IPS-18c (cell line): ENCODE results near the gene SMAD3.
"Not testable (repeated sequence)": the region's sequence is repeated elsewhere in the genome, so short reads cannot be mapped to it uniquely, and the experiment has no call there.

ENCODE experiments used
- H3K4me3 ChIP-seq: 2 replicates; pipeline ENCODE4 v1.7.0; 2013; ENCODE audit warnings: low read depth, mild to moderate bottlenecking, low read length, moderate library complexity; ENCODE audit not compliant: insufficient read depth
- H3K9me3 ChIP-seq: one replicate; pipeline ENCODE4 v1.6.1; 2013; ENCODE audit warnings: mild to moderate bottlenecking, low read length, moderate library complexity; ENCODE audit not compliant: control insufficient read depth, insufficient read depth

SMAD3 gene

DNA sequence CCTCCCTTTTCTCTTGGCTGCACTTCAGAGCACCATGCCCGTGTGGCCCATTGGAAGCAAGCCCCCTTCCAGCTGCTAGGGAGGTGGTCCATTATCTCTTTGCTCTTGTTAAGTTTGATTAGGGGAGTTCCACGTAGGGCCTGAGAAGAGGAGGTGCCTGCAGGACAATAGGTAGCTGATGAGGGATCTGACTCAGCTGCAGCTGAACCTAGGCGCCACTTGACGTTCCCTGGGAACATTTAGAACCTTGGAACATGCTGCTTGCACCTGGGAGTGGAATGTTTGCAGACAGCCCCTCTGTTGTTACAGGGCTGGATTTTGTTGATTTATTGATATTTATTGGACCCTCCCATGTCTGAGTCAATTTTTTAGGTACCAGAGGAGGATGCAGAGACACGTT is 4.7 kb downstream of the SMAD3 start:
- Histone ChIP-seq H3K4me3 (no peak overlapping the region), H3K9me3 (no peaks in the 10 kb centered on the region)

DNA sequence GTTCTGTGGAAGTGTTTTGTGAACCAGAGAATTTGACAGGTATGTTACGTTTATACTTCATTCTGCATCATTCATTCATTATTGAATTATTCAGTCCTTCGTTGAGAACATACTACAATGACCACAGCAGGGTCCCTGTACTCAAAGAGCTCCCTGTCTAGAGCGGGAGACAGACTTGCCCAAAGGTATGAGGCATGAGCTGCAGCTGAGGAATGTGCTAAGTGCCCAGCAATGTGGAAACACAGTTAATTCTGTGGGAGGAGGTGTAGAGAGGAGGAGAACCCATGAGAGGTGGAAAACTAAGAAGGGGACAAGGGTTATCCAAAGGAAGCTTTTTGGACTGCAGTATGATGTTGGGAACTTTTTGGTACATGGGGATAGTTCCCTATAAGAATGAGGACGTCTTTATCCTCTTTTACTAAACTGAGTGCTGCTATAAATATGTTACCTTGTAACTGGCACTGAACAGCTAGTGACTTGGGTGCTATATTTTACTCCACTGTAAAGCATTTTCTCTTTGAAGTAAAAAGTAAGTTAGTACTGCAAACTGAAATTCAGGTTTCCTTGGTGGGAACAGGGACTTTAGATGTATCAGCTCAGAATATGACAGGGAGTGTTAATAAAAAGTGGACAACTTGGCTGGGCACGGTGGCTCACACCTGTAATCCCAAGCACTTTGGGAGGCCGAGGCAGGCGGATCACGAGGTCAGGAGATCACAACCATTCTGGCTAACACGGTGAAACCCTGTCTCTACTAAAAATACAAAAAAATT is 5.7 kb downstream of the SMAD3 start:
- Histone ChIP-seq H3K4me3 (no peak overlapping the region), H3K9me3 (no peaks in the 10 kb centered on the region)

DNA sequence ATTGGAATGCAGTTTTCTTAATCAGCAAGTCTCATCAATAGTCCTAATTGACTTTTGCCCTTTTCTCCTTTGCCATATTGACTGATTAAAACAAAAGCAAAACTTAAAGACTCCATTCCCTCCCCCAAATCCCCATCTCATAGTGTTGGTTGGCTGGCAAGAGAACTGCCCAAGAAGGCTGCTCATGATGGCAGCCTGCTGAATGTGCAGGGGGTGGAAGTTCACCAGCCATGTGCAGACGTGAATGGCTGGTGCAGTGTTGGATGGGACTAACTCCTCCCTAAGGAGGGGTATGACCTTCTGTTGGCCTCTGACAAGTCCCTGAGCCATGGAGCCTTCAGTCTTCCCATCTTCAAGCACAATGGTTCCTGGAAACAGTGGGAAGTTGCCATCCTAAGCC is 7.0 kb downstream of the SMAD3 start:
- Histone ChIP-seq H3K4me3 (no peak overlapping the region), H3K9me3 (no peaks in the 10 kb centered on the region)

- Histone ChIP-seq H3K9me3 (no peaks in the 10 kb centered on the region), H3K4me3 (no peak overlapping the region)
Measured at GRCh38 chr15:67072958-67073357, 7.6 kb downstream of the SMAD3 start.

DNA sequence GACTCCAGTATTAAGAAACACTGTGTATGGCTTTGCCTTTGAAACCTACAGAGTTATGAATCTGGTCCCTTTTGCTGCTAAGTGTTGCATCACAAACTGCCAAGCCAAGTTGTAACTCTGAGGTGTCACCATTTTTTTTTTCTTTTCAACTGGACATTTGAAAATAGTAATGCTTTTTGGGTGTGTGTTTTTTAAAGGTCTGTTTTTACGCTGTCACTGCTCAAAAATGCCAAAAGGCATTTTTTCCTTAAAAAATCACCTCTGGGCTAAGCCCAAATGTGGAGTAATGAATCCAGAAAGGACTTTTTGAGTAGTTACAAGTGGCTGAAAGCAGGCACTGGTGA is 9.5 kb downstream of the SMAD3 start:
- Histone ChIP-seq H3K4me3 (no peak overlapping the region), H3K9me3 (no peaks in the 10 kb centered on the region)

DNA sequence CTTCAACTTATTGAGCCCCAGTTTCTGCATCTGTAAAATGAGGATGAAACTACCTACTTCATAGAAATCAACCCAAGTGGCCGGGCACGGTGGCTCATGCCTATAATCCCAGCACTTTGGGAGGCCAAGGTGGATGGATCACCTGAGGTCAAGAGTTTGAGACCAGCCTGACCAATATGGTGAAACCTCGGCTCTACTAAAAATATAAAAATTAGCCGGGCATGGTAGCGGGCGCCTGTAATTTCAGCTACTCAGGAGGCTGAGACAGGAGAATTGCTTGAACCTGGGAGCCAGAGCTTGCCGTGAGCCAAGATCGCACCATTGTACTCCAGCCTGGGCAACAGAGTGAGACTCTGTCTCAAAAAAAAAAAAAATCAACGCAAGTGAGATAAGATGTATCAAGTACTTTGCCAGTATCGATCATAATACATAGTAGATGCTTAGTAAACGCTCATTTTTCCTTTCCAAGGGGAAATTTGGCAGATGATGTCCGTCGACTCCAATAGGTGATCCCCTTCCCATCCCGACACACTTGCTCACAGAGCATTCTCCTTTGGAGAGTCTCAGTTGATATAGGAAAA is 10.2 kb downstream of the SMAD3 start:
- not testable (repeated sequence) for H3K4me3 ChIP-seq, H3K9me3 ChIP-seq

GRCh38 chr15:67076147-67076843 is 10.9 kb downstream of the SMAD3 start:
- Histone ChIP-seq H3K9me3 (no peaks in the 10 kb centered on the region), H3K4me3 (no peak overlapping the region)

DNA sequence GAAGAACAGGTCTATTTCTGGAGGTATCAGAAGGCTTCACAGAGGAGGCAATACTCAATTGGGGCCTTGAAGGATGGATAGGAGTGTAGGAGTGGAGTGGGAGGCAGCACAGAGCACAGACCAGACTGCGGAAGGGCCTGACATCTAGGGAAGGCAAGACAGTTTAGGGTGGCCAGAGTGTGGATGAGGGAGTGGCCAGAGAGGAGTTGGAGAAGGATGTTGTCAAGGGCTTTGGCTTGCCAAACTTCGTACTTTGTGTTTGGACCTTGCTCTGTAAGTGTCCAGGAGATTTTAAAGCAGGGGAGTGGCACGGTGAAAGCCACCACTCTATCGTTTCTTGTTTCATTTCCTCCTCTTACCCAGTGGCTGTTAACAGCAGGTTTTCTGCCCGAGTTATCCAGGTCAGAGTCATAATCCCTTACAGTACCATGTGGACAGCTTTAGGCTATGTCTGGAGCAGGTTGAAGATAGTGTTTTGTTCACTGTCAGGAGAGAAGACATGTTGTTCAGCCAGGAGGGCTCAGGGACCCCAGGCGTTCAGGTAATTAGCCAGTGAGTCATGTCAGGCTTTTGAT is 12.3 kb downstream of the SMAD3 start:
- no peak overlapping the region for H3K4me3 ChIP-seq
- H3K9me3 ChIP-seq: no peaks in the 10 kb centered on the region

- Histone ChIP-seq H3K9me3 (no peaks in the 10 kb centered on the region), H3K4me3 (no peak overlapping the region)
Measured at GRCh38 chr15:67079361-67079760, 14.0 kb downstream of the SMAD3 start.

DNA sequence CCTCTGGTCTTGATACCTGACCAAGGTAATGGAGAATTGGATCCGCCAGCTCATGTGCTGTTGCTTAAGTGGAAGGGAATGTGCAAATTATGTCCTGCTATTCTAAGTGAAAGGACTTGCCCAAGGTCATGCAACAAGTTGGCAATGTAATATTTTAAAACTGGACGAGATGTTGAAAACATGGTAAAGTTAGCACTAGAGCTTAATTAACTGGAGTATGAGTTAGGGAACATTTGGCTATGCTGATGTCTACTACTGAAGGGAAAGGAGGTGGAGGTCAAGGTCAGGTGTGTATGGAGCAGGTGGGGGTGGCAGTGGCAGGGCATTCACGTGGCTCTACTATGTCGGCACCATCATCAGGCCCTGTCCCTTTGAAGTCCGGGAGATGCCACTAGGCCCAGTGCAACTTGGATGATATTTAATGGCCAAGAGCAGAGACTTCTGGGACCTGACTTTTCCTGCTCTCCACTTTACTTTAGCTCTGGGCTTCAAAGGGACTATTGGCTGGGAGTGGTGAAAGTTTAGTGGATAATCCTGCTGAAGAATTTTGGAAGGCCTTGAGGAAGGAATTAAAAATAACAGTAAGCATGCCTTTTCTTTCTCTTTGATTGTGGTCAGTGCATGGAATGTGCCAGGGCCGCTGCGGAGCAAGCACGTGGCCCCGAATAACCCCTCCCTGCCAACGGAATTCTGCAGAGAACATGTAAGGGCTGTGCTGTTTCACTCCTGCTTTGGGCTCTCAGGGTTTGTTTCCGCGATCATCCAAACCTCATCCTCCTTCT is 14.9 kb downstream of the SMAD3 start:
- no peaks in the 10 kb centered on the region for H3K9me3 ChIP-seq
- H3K4me3 ChIP-seq: no peak overlapping the region

DNA sequence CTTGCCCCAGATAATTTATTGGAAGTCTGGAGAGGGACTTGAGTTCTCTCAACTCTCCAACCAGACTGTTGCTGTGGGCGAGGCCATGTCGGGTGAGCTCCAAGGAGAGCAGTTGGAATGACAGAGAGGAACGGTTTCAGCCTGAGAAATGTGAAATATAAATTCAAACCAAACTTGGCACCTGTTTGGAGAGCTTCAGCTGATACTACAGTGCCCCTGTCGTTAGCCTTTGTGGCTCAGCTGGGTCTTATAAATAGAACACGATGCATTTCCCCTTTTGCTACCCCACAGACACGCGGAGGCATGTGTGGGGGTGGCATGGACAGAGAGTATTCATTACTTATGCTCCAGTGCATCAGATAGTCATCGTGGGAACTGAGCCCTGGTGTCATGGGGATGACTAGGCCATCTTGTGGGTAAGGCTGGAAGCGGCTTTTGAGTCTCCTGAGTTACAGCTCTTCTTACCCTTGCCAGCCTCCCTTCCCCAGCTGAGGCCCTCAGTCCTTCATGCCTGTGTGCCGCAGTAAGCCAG is 15.6 kb downstream of the SMAD3 start:
- Histone ChIP-seq H3K9me3 (no peaks in the 10 kb centered on the region), H3K4me3 (no peak overlapping the region)

- Histone ChIP-seq H3K4me3 (no peak overlapping the region), H3K9me3 (no peaks in the 10 kb centered on the region)
Measured at GRCh38 chr15:67082007-67082536, 16.7 kb downstream of the SMAD3 start.

DNA sequence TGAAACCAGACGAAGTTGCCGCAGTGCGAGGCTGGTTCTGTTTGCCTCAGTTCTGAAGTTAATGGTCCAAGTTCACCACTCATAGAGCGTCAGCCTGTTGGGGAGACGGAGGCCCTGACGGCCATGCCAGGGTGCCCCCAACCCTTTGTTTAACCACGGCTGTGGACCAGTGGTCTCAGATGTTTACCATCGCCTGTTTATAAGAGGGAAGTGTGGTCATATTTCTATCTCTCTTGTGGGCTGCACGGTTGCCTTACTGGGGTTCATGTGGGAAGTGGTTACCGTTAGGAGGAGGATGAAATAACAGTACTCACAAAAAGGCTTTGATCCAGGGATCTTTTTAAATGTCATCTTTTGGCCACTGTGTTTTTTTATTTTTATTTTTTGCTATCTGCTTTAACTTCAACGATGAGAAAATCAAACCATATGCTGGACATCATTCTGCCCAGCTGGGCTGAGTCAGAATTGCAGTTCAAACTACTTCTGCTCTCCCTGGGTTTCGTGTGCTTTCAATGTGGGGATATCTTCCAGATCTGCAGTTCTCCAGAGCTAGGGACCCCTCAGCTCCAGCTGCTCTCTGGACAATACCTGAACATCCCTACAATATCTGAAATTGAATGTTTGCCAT is 17.8 kb downstream of the SMAD3 start:
- no peaks in the 10 kb centered on the region for H3K9me3 ChIP-seq
- no peak overlapping the region for H3K4me3 ChIP-seq

GRCh38 chr15:67084561-67084960 is 19.2 kb downstream of the SMAD3 start:
- Histone ChIP-seq H3K4me3 (no peak overlapping the region), H3K9me3 (no peaks in the 10 kb centered on the region)

DNA sequence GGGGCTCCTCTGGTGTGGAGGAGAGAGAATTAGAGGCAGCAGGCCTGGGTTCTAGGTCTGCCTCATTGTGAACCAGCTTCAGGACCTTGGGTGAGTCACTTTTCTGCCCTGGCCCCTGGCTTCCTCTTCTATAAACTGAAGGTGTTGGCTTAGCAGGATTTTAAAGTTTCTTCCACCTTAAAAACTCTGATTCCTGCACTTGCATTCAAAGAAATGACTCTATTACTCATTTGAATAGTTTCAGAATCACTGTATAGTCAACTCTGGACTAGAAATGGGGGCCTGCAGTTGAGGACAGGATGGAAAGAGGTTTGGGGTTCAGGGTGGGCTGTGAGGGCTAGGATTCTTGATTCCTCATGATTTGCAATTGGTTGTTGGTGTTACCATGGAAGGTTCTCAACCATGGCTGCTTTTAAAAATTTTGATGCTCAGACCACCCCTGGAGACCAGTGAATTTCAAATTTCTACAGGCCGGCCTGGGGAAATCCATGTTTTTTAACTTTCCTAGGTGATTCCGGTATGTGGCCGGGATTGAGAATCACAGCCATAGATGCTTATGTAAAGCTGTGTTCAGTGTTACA is 19.9 kb downstream of the SMAD3 start:
- Histone ChIP-seq H3K9me3 (no peaks in the 10 kb centered on the region), H3K4me3 (no peak overlapping the region)

DNA sequence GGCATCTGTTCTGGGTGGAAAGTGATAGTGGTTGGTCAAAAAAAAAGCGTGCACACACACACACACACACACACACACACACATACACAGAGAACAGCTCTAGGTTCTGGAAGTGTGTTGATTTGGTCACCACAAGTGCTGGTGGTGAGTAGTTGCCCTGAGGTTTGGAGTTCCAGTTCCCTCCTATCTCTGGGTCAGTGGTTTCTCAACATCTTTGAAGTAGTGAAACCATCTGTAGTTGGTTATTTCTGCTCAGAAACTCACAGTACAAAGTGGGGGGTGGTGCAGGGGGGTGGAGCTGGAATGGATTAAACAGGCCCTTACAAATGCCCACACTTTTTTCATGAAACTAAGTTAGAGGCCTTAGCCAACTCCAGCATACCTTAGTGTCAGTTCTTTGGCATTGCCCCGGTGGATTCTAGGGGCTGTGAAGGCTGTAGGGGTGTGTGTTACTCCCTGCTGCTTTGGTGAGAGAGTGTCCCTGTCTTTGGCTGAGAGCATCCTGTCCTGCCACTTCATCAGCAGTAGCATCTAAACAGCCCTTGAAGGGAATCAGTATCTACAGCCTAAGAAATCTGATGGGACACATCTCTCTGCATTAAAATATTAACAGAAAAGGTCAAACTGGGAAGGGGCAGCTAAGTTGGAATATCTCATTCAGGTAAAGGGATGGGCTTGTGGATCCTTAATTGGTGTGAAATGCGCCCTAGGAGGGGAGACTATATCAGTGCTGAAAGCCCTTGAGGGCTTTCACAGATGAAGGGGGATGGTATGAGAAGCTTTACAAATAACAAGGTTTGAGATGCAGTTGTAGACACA is 20.6 kb downstream of the SMAD3 start:
- Histone ChIP-seq H3K4me3 (no peak overlapping the region), H3K9me3 (no peaks in the 10 kb centered on the region)
